H1 (cell line): ENCODE results near the gene SMTNL2. TPM values are rescaled to one million over a fixed set of nuclear protein-coding genes. Genes with fewer than 3 reads are reported as not detected.

Source experiments
- CEBPB ChIP-seq: IDR thresholded peaks from 2 replicates; pipeline ENCODE4 v1.6.1; 2012; ENCODE audit warnings: low read depth, low read length
- CHD2 ChIP-seq: IDR thresholded peaks from 2 replicates; pipeline ENCODE4 v1.6.1; 2012; ENCODE audit warnings: low read length, improper control_type of control experiment
- EGR1 ChIP-seq: IDR thresholded peaks from 2 replicates; pipeline ENCODE4 v1.6.1; 2011; ENCODE audit warnings: low read depth, low read length, borderline replicate concordance
- FOSL1 ChIP-seq: IDR thresholded peaks from 2 replicates; pipeline ENCODE4 v1.6.1; 2011; ENCODE audit warnings: mild to moderate bottlenecking, low read depth, low read length, moderate library complexity; ENCODE audit not compliant: insufficient read depth
- HDAC6 ChIP-seq: IDR thresholded peaks from one replicate; pipeline ENCODE4 v1.7.1; 2012; ENCODE audit warnings: low read depth, mild to moderate bottlenecking, inconsistent platforms, low read length, moderate library complexity
- KDM1A ChIP-seq: fragments of 200-600, 300-600 bp; sonication (generic); IDR thresholded peaks from 2 replicates; pipeline ENCODE4 v1.7.1; 2016; ENCODE audit warnings: mild to moderate bottlenecking, low read length, borderline replicate concordance
- POLR2AphosphoS5 ChIP-seq: IDR thresholded peaks from 2 replicates; pipeline ENCODE4 v1.6.1; 2011; ENCODE audit warnings: low read depth, low read length
- SAP30 ChIP-seq: fragments of 300-600 bp; sonication (generic); IDR thresholded peaks from 2 replicates; pipeline ENCODE4 v1.7.1; 2012; ENCODE audit warnings: low read length, moderate library complexity, mild to moderate bottlenecking, inconsistent platforms; ENCODE audit not compliant: insufficient read depth, insufficient replicate concordance
- SP2 ChIP-seq: IDR thresholded peaks from 2 replicates; pipeline ENCODE4 v1.6.1; 2012; ENCODE audit warnings: mild to moderate bottlenecking, low read length, inconsistent platforms
- SP4 ChIP-seq: IDR thresholded peaks from 2 replicates; pipeline ENCODE4 v1.6.1; 2012; ENCODE audit warnings: low read length, inconsistent platforms
- SRF ChIP-seq: IDR thresholded peaks from 2 replicates; pipeline ENCODE4 v1.6.1; 2011; ENCODE audit warnings: mild to moderate bottlenecking, low read depth, low read length, moderate library complexity
- SUZ12 ChIP-seq: fragments of 200-600 bp; sonication (generic); IDR thresholded peaks from 2 replicates; pipeline ENCODE4 v1.6.1; 2012; ENCODE audit warnings: mild to moderate bottlenecking, inconsistent platforms, low read length, moderate library complexity, mixed read lengths
- TAF7 ChIP-seq: optimal IDR thresholded peaks from 2 replicates; pipeline ENCODE3; 2011; ENCODE audit warnings: low read depth, mild to moderate bottlenecking, inconsistent platforms, low read length, moderate library complexity, borderline replicate concordance
- polyA plus RNA-seq, 7 experiments: library from polyadenylated mRNA; depleted of rRNA in 3 of 7; stranded (reverse) in 5 of 7; unstranded in 2 of 7; fragments of >200 nt in 5 of 7; fragments of 200-250 nt in 2 of 7; gene quantifications; 1 replicate in 5 of 7; 2 replicates in 1 of 7; 4 replicates in 1 of 7; pipeline versions ENCODE4 v1.2.1 to v1.2.3, GENCODE V29; 2011 to 2013; ENCODE audit warnings: missing spikeins in 2 of 7, mixed read lengths in 2 of 7
- total RNA-seq: library from RNA; stranded (reverse); fragmentation: NEBNext Ultra II Directional; extraction: Animal tissue kit (Norgen Biotek cat#: 25700); gene quantifications from 2 replicates; pipeline ENCODE4 v1.2.1, GENCODE V29; 2021
- TF ChIP-seq, protein P1 (sequence below): IDR thresholded peaks from 2 replicates; pipeline ENCODE4 v1.6.1; 2012; ENCODE audit warnings: inconsistent platforms
- TF ChIP-seq, protein P2 (sequence below): IDR thresholded peaks from 2 replicates; pipeline ENCODE4 v1.6.1; 2011; ENCODE audit warnings: low read depth, mild to moderate bottlenecking, low read length; ENCODE audit not compliant: insufficient read depth

Gene SMTNL2
- total and polyA plus RNA-seq, 2 of the 8 experiments (the other 6 are each of a cell fraction or from before 2014, with no cell fraction given) = 3.6 to 4.5 TPM

DNA sequence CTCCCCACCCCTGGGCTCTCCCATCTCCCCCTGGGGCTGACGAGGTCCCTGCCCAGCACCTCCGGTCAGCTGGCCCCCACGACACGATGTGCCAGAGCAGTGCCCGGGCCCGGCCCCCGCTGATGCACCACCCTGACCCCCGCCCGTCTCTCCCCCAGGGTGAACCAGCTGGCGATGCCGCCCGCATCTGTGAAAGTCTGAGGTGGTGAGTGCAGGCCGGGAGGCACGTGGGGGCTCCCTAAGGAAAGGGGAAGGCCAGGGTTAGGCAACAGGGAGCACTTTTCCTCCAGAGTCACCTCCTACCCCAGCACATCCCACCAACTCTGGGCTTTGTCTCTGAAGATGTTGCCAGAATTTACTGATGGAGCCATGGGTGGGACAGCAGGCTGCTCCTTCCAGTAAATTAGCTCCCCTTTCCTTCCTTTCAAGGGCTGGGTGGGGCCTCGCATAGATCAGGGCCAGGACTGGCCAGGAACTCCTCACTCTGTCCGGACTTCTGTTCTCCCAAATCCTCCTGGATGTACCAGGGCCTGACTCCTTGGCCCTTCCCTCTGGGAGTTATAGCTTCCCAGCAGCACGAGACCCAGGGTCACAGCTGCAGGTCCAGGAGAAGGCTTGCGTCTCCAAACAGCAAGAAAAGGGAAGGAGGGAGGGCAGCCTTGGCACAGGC is 47.5 kb upstream of the SMTNL2 start (continued):
- TF ChIP-seq SAP30 (no peak), SUZ12 (no peak), SRF (no peak), SP4 (no peak), SP2 (no peak), CEBPB (no peak), TAF7 (no peak), FOSL1 (no peak), CHD2 (no peak), EGR1 (no peak), POLR2AphosphoS5 (peak; percentile 42; the same call in 1 of the 2 replicates), HDAC6 (no peak), KDM1A (no peak)
- TF ChIP-seq, protein P1, sequence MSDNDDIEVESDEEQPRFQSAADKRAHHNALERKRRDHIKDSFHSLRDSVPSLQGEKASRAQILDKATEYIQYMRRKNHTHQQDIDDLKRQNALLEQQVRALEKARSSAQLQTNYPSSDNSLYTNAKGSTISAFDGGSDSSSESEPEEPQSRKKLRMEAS = 0 out of 2 replicates have a peak, but pooled peaks have one; percentile 24
- TF ChIP-seq, protein P2, sequence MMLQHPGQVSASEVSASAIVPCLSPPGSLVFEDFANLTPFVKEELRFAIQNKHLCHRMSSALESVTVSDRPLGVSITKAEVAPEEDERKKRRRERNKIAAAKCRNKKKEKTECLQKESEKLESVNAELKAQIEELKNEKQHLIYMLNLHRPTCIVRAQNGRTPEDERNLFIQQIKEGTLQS = no peak
